Hypothalamus (tissue), 51 donors: ENCODE data around the gene OSBPL6.

Experiments used
- DNase-seq, 51 donors: peaks; one replicate each; lab custom pipeline; 2025; lab: John Stamatoyannopoulos, UW

OSBPL6 gene

DNA sequence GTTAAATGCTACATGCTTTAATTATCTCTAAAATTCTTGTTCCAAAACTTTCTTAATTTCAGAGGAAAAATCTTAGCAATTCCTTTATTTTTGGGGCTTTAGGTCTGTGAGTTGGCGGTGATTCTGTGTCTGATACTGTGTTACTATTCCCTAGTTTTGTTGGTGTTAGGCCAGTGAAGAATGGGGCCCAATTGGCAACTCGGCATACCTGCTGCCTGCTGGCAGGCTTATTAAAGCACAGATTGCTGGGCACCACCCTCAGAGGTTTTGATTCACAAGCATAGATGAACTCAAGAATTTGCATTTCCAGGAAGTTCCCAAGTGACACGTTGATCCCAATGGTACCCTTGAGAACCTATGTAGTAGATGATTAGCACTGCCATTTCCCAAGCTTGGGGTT, 101.6 kb downstream of the OSBPL6 start:
- DNase-seq, result no peak

- DNase-seq, result no peak
Measured at GRCh38 chr2:178296394-178297090, 102.2 kb downstream of the OSBPL6 start.

DNA sequence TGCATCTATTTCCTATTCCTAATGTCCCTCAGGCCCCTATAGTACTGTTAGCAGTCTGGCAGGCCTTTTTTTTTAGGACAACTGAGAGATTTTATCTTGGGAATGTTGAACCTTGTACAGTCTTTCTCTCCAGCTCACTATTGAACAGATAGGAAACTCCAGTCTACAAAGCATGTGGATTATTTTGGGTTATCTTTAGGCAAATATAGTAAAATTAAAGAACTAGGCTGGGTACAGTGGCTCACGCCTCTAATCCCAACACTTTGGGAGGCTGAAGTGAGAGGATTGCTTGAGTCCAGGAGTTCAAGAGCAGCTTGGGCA, 102.7 kb downstream of the OSBPL6 start:
- DNase-seq, result no peak

DNA sequence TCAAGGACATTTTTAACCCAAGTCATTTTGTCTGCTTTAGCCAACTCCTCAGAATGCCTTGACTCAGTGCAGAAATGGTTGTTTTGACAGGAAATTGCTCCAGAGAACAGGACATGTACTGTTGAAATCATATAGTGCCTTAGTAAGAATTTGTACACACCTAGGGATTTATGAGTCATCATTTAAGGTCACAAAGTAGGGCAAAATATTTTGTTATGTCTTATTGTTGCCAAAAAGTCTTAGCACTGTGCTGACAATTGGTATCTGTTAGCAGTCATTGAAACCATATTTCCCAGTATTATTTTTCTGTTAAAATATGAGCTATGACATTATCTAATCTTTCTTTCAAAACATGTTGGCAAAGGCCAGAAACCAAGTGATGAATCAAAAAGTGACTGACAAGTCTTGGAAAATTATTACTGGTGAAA, 104.5 kb downstream of the OSBPL6 start:
- DNase-seq, result no peak

DNA sequence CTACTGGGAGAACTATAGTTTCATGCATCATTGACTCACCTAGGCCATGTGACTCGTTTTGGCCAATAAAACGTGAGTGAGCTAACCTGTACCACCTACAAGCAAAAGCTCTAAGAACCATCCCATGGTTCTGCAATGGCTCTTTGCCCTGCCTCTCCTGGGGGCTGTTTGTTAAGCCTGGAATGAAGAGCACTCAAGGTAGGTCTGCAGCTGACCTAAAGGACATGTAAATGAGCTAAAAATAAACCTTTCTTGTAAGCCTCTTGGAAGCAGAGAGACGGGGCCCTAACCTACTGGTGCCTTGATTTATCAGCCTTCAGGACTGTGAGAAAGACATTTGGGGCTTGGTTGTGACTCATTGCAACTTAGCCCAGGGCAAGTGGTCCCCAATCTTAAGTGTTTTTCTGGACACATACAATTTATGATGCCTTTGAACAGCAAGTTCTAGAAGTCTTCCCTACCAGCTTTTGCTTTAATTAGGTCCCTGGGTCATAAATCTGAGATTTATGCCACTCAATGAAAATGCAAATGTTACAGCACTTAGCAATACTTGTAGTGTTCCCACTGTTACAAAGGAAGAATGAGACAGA, 107.4 kb downstream of the OSBPL6 start:
- no peak for DNase-seq

DNA sequence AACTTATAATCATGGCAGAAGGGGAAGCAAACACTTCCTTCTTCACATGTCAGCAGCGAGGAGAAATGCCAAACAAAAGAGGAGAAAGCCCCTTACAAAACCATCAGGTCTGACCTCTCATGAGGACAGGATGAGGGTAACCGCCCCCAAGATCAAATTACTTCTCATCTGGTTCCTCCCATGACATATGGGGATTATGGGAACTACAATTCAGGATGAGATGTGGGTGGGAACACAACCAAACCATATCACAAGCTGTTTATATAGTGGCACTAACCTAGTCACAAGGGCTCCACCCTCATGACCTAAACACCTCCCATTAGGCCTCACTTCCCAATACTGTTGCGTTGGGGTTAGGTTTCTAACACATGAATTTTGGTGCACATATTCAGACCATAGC, 110.0 kb downstream of the OSBPL6 start:
- DNase-seq, result no peak

GRCh38 chr2:178306352-178307073, 112.2 kb downstream of the OSBPL6 start:
- peak in 5 of 51 donors; percentile 2 to 8 (median 5) for DNase-seq

DNA sequence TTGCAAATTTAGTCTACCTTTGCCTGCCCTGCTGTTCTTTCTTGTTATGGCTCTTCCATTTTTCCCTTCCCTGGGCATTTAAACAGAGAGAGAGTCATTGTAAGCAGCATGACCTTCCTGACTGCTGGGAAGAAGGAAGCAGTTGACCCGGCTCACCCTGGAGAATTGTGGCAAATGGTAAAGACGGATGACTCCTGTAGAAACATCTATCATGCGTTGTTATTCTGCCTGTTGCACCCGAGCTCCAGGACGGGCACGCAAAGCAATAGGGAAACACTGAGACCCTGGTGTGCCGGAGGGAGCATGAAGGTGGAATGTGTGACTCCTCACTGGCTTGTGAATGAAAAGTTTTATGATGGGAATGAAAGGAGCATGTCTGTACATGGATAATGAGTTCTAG, 113.3 kb downstream of the OSBPL6 start:
- no peak for DNase-seq

GRCh38 chr2:178309541-178309940, 115.2 kb downstream of the OSBPL6 start:
- no peak for DNase-seq

DNA sequence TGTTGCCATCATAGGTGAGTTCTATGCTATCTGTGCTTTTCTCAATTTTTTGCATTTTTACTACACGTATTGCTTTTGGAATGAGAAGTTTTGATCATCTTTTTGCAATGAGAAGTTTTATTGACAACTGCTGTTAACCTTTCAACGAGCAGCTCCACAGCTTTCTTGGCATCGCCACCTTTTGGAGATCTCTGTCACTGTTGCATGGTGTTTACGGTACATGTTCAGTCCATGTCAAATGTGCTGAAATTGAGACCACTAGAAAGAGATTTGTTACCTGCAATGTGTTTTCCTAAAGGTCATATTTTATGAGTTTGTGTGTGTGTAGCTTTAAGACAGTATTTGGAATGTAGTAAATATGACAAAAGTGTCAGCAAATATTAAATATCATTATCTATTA, 120.8 kb downstream of the OSBPL6 start:
- no peak for DNase-seq

DNA sequence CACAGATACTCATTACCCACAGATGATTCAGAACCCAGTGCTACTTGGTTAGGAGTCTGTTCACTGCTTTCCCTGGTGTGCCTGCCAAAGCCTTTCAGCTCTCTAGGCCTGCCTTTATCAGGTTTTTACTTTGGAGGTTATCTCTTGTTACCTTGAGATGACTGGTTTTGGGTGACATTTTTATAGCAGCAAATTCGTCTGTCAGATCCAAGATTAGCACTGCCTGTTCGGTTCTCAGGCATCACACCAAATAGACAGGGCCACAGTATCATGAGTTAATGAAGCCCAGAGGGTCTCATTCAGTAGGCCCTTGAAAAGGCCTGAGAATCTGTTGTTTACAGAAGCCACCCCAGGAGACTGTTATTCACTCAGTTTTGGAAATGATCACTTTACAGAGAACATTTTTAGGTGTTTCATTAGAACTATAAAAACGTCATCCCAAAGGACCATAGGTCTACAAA, 121.2 kb downstream of the OSBPL6 start:
- DNase-seq, result no peak

GRCh38 chr2:178317811-178318210, 123.5 kb downstream of the OSBPL6 start:
- DNase-seq, result no peak

GRCh38 chr2:178320011-178320585, 125.8 kb downstream of the OSBPL6 start:
- DNase-seq, result no peak

- no peak for DNase-seq
Measured at GRCh38 chr2:178322068-178322467, 127.8 kb downstream of the OSBPL6 start.

- peak in 1 of 51 donors; percentile 6 for DNase-seq
Measured at GRCh38 chr2:178323331-178323730, 129.0 kb downstream of the OSBPL6 start.

GRCh38 chr2:178324077-178324476, 129.8 kb downstream of the OSBPL6 start:
- peak in 6 of 51 donors; percentile 3 to 13 (median 6) for DNase-seq

DNA sequence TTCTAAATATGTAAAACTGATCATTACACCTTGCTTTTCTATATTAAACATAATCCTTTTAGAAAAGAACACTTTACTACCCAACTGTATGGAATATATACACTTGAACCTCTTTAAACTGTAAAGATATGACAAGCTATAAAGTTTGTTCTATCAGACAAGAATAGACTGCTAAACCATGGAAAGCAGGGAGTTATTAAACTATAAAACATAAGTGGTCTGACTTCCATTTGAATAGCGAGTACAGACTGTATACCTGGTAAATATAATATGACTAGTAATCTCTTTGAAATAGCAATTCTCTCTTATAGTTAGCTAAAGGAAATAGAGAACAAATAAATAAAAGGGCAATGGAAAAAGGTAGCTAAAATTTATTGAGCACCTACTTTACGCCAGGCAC, 131.0 kb downstream of the OSBPL6 start:
- no peak for DNase-seq

DNA sequence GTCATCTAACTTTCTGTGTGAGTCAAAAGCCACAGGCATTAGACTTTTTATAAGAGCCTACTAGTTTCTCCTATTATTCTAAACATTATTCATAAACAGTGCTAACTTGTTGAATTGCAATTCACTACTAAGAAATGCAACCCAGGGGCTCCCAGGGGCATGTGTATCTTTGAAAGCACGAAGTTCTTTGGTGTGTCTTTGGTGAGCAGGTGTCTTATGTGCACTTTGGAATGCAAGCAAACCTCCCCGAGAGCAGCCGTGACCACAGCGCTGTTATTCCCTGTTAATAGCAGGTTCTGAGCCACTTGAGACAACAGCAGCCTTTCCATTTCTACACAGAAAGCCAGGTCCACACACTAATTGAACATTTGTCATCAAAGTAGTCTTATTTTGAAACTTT, 133.2 kb downstream of the OSBPL6 start:
- DNase-seq, result no peak

GRCh38 chr2:178328037-178328436, 133.7 kb downstream of the OSBPL6 start:
- DNase-seq, result no peak

DNA sequence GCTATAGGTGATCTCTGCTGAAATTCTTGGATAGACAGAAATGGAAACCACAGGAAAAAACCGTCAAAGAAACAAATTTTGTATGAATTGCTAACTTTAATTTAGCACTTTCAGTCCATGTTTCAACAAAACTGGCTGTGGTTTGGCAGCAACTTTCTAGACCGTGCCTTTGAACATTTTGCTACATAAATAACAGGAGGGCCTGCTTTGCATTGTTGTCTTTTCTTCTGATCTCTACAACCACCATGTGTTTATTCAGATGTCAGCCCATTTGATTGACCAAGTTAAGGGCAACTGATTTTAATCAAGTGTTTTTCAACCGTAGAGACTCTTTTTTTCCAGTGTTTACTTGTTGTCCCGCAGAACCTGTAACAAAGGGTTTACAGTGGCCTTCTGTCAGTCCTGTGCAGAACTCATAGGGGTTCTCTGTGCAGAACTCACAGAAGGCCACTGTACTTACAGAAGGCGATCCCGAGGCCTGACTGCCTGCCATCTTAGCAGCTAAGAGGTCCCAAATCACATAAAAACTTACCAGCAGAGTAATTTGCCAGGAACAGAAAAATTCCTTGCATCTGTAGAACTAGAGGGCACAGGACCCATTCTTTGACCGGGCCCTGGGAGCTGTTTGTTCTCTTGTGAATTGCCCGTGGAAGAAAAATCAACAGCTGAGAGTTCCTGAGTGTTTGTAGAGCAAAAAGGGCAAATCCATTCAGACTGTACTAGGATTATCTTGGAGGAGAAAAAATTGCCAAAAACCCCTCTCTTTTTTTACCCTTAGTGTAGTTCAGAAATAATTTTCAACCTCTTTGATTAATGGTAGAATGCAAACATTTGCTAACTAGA, 136.1 kb downstream of the OSBPL6 start:
- DNase-seq, result no peak
